K562 (cell line): Measurements from ENCODE around the gene NRAP. TPM values are rescaled to one million over a fixed set of nuclear protein-coding genes. Genes with fewer than 3 reads are reported as not detected.

Experiments used
- BRCA1 ChIP-seq, 2 experiments: fragments of 450-650 bp in 1 of 2; sonication (generic) in 1 of 2; formaldehyde crosslinking in 1 of 2; IDR thresholded peaks; 2 replicates each; pipeline versions ENCODE4 v1.5.0 to v1.6.1; 2017 to 2020; ENCODE audit warnings: mild to moderate bottlenecking in 1 of 2, missing genetic modification reagents in 1 of 2
- CEBPB ChIP-seq: fragments of 450-650 bp; IDR thresholded peaks from 2 replicates; pipeline ENCODE4 v1.6.1; 2016; ENCODE audit warnings: missing genetic modification characterization, missing compliant biosample characterization
- CTCFL ChIP-seq: IDR thresholded peaks from 2 replicates; pipeline ENCODE4 v1.6.1; 2011; ENCODE audit warnings: borderline replicate concordance, low read depth, mild to moderate bottlenecking, moderate library complexity, low read length; ENCODE audit not compliant: insufficient read depth, poor library complexity, severe bottlenecking
- FIP1L1 ChIP-seq: fragments of 200-400 bp; formaldehyde crosslinking; IDR thresholded peaks from 2 replicates; pipeline ENCODE4 v1.6.1; 2018; ENCODE audit warnings: mild to moderate bottlenecking, low read depth, low read length; ENCODE audit not compliant: poor library complexity, severe bottlenecking
- GTF2B ChIP-seq: IDR thresholded peaks from 2 replicates; pipeline ENCODE4 v1.6.1; 2011; ENCODE audit not compliant: insufficient read length; ENCODE audit errors: extremely low read depth
- HDAC8 ChIP-seq: fragments of 450-650 bp; IDR thresholded peaks from 2 replicates; pipeline ENCODE4 v1.6.1; 2016; ENCODE audit warnings: mild to moderate bottlenecking, missing genetic modification characterization, moderate library complexity, missing compliant biosample characterization
- HINFP ChIP-seq: fragments of 450-650 bp; conservative IDR thresholded peaks from 2 replicates; pipeline ENCODE4 v1.6.1; 2016; ENCODE audit warnings: missing genetic modification characterization, low read depth, mild to moderate bottlenecking, control low read depth, missing compliant biosample characterization
- MYBL2 ChIP-seq, 2 experiments: fragments of 450-650 bp in 1 of 2; sonication (generic) in 1 of 2; formaldehyde crosslinking in 1 of 2; IDR thresholded peaks; 2 replicates each; pipeline versions ENCODE4 v1.6.1 to v1.8.1; 2017 to 2022; ENCODE audit warnings: borderline replicate concordance in 1 of 2, inconsistent platforms in 1 of 2, low read depth in 1 of 2, mild to moderate bottlenecking in 1 of 2, missing genetic modification reagents in 1 of 2, moderate library complexity in 1 of 2
- SIN3B ChIP-seq: fragments of 450-650 bp; IDR thresholded peaks from 2 replicates; pipeline ENCODE4 v1.6.1; 2017; ENCODE audit warnings: low read depth, mild to moderate bottlenecking, moderate library complexity
- SMAD2 ChIP-seq: fragments of 150-350 bp; IDR thresholded peaks from 2 replicates; pipeline ENCODE4 v1.6.1; 2014; ENCODE audit warnings: low read depth, mild to moderate bottlenecking, low read length
- SOX6 ChIP-seq: fragments of 450-650 bp; IDR thresholded peaks from 2 replicates; pipeline ENCODE4 v1.6.1; 2014; ENCODE audit warnings: mild to moderate bottlenecking
- SP2 ChIP-seq: IDR thresholded peaks from 2 replicates; pipeline ENCODE4 v1.6.1; 2011; ENCODE audit warnings: mild to moderate bottlenecking, low read depth, low read length, moderate library complexity; ENCODE audit not compliant: poor library complexity, severe bottlenecking; ENCODE audit errors: extremely low read depth
- SRSF9 ChIP-seq: fragments of 200-400 bp; formaldehyde crosslinking; IDR thresholded peaks from 2 replicates; pipeline ENCODE4 v1.6.1; 2017; ENCODE audit warnings: low read depth, low read length, borderline replicate concordance
- TAF7 ChIP-seq: fragments of 450-650 bp; IDR thresholded peaks from 2 replicates; pipeline ENCODE4 v1.6.1; 2016; ENCODE audit warnings: missing genetic modification characterization, missing compliant biosample characterization
- TCF7 ChIP-seq: sonication (generic); IDR thresholded peaks from 2 replicates; pipeline ENCODE4 v1.6.1; 2016; ENCODE audit warnings: antibody characterized with exemption, borderline replicate concordance
- TCF7L2 ChIP-seq: fragments of 150-350 bp; IDR thresholded peaks from 2 replicates; pipeline ENCODE4 v1.6.1; 2016; ENCODE audit warnings: low read depth, mild to moderate bottlenecking, low read length, moderate library complexity
- TCFL5 ChIP-seq: fragments of 250-450 bp; sonication (Bioruptor Pico); conservative IDR thresholded peaks from 2 replicates; pipeline ENCODE4 v1.6.1; 2021; ENCODE audit warnings: mild to moderate bottlenecking, moderate library complexity, matching md5 sums
- ZBTB1 ChIP-seq: sonication (generic); formaldehyde crosslinking; IDR thresholded peaks from 2 replicates; pipeline ENCODE4 v1.8.1; 2023; ENCODE audit warnings: missing genetic modification reagents, low read depth, mild to moderate bottlenecking, borderline replicate concordance
- ZBTB17 ChIP-seq: fragments of 450-650 bp; formaldehyde crosslinking; IDR thresholded peaks from 2 replicates; pipeline ENCODE4 v1.4.0; 2020; ENCODE audit warnings: mild to moderate bottlenecking
- ZFPM2 ChIP-seq: fragments of 250-450 bp; sonication (Bioruptor Pico); IDR thresholded peaks from 2 replicates; pipeline ENCODE4 v1.5.1; 2022; ENCODE audit warnings: mild to moderate bottlenecking
- ZNF24 ChIP-seq: fragments of 450-650 bp; IDR thresholded peaks from 2 replicates; pipeline ENCODE4 v1.6.1; 2016
- ZNF263 ChIP-seq: sonication (generic); formaldehyde crosslinking; IDR thresholded peaks from 2 replicates; pipeline ENCODE4 v1.8.0; 2022; ENCODE audit warnings: mild to moderate bottlenecking, missing genetic modification reagents, borderline replicate concordance
- ZNF717 ChIP-seq: fragments of 250-450 bp; sonication (Bioruptor Pico); IDR thresholded peaks from 2 replicates; pipeline ENCODE4 v1.5.0; 2021
- ZNF766 ChIP-seq: fragments of 200-800 bp; sonication (Bioruptor generic); conservative IDR thresholded peaks from 2 replicates; pipeline ENCODE4 v1.6.1; 2016; ENCODE audit warnings: missing genetic modification characterization, missing compliant biosample characterization
- polyA plus RNA-seq, 8 experiments: library from polyadenylated mRNA; depleted of rRNA in 4 of 8; stranded (reverse) in 5 of 8; unstranded in 3 of 8; fragments of >200 nt; fragmentation: Nextera tagmentation in 2 of 8; fragmentation: Illumina TruSeq in 1 of 8; extraction: Ambion mirVana in 2 of 8; extraction: Trizol in 1 of 8; gene quantifications; 2 replicates each; pipeline versions ENCODE4 v1.2.1 to v1.2.3, GENCODE V29; 2011 to 2014; ENCODE audit warnings: inconsistent platforms in 1 of 8, missing spikeins in 1 of 8
- total RNA-seq, 7 experiments: library from RNA; depleted of rRNA in 6 of 7; stranded (reverse); fragments of >200 nt in 6 of 7; fragmentation: Illumina TruSeq in 2 of 7; extraction: Trizol in 2 of 7; gene quantifications; 2 replicates each; pipeline versions ENCODE4 v1.2.1 to v1.2.3, GENCODE V29; 2011 to 2021; ENCODE audit warnings: low replicate concordance in 1 of 7

NRAP gene
- total and polyA plus RNA-seq, 9 of the 15 experiments (the other 6 are each of a cell fraction or from before 2014, with no cell fraction given): not detected

- TF ChIP-seq FIP1L1 (no peak), CEBPB (no peak), GTF2B (no peak), CTCFL (no peak), TAF7 (tag) (no peak), SIN3B (no peak), HDAC8 (tag) (no peak), ZNF24 (no peak), SMAD2 (no peak), TCF7 (no peak), SRSF9 (no peak), ZFPM2 (CRISPR knock-in tag) (no peak), ZNF717 (CRISPR knock-in tag) (no peak), HINFP (tag) (no peak), TCFL5 (CRISPR knock-in tag) (no peak), ZBTB1 (CRISPR knock-in tag) (no peak), MYBL2 (IDR thresholded peaks at IDR 0.05; ENCODE audit: low read depth) (no peak), MYBL2 (CRISPR knock-in tag; IDR thresholded peaks at IDR 0.05; ENCODE audit: borderline replicate concordance) (no peak), SOX6 (no peak), TCF7L2 (no peak), SP2 (no peak), ZNF263 (CRISPR knock-in tag) (0 out of 2 replicates have a peak, but pooled peaks have one; percentile 14), BRCA1 (IDR thresholded peaks at IDR 0.05) (no peak), BRCA1 (CRISPR knock-in tag; IDR thresholded peaks at IDR 0.05) (no peak), ZNF766 (CRISPR knock-in tag) (no peak), ZBTB17 (no peak)
These were observed 15.8 kb upstream of the NRAP start, which contains the start of gene CASP7 (continued) for GRCh38 chr10:113679463-113680189.
